GM19438 (cell line): ENCODE results near the gene PDC.
"Not testable (repeated sequence)": the region's sequence is repeated elsewhere in the genome, so short reads cannot be mapped to it uniquely, and the experiment has no call there.

ENCODE experiments used
- ATAC-seq: cut with Tn5 transposase; IDR thresholded peaks from one replicate; pipeline ENCODE4 v1.9.1; 2021; ENCODE audit warnings: low read depth; ENCODE audit not compliant: unreplicated experiment

The PDC gene

GRCh38 chr1:186473047-186473446 lies 12.1 kb upstream of the PDC start:
- ATAC-seq = peak; percentile 40

DNA sequence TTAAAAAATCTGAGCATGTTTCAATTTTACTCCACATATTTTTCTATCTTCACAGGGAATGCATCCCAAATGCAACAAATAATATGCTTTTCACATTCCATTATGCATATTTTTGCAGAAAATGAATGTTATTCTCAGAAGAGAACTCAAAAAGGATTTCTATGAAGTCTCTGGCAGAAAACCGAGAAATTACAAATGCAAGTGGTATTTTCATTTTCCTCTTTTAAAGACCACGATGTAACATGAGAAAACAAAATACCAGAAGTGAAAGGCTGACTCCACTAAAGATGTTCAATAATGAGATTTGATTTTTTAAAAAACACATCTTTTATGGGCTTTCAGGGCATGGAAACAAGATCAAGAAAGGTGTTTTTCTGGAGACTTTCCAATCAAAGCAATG lies 5.0 kb upstream of the PDC start:
- no peak for ATAC-seq

DNA sequence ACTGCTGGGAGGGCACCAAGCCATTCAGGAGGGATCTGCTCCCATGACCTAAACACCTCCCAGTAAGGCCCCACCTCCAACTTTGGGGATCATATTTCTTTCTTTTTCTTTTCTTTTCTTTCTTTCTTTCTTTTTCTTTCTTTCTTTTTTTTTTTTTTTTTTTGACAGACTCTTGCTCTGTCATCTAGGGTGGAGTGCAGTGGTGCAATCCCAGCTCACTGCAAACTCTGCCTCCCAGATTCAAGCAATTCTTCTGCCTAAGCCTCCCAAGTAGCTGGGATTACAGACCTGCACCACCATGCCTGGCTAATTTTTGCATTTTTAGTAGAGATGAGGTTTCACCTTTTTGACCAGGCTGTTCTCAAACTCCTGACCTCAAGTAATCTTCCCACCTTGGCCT lies 4.6 kb upstream of the PDC start:
- not testable (repeated sequence) for ATAC-seq

- no peak for ATAC-seq
These were observed 3.0 kb upstream of the PDC start for GRCh38 chr1:186463926-186464325.

- ATAC-seq = no peak
These were observed 2.6 kb upstream of the PDC start for GRCh38 chr1:186463511-186463910.

DNA sequence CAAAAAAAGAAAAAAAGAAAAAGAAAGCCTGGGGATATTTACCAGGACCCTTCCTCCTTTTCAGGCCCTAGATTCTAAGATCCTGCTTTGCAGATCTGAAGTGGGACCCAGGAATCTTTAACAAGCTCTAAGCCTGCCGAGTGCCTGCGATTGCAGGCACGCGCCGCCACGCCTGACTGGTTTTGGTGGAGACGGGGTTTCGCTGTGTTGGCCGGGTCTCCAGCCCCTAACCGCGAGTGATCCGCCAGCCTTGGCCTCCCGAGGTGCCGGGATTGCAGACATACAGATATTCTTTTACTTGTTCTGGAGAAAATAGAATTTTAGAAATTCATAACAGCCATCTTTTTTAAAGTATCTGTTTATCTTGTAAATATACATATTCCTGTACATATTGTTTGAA lies 1.8 kb downstream of the PDC start:
- ATAC-seq = not testable (repeated sequence)

- ATAC-seq = no peak
These were observed 4.1 kb downstream of the PDC start for GRCh38 chr1:186456729-186457255.

DNA sequence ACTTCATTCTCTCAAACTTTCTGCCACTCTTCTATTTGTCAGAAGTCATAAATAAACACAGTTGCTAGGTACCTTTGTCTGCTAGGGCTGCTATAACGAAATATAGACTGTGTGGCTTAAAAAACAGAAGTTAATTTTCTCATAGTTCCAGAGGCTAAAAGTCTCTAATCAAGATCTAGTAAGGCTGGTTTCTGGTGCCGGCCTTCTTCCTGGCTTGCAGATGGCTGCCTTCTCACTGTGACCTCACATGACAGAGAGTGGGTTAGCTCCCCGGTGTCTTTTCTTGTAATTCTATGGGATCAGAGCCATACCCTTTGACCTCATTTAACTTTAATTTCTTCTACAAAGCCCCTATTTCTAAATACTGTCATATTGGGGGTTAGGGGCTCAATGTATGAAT lies 5.9 kb downstream of the PDC start:
- no peak for ATAC-seq

DNA sequence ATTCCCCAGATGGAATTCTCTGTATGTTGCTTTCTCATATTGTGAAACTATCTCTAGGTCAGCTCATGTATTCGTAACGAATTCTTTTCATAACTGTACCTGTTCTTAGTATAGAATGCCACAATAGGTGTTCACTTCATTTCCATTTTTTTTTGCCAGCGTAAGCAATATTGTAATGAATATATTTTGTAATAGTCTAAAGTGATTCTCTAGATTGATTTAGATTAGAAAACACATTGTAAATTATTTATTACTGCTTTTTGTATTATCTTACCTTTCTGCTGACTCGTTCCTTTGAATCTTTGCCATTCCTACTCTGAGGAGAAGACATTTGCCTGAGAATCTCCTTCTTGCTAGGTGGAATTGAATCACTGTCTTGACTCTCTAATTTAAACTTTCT lies 14.8 kb downstream of the PDC start:
- no peak for ATAC-seq

- no peak for ATAC-seq
These were observed 17.3 kb downstream of the PDC start for GRCh38 chr1:186443638-186444037.

DNA sequence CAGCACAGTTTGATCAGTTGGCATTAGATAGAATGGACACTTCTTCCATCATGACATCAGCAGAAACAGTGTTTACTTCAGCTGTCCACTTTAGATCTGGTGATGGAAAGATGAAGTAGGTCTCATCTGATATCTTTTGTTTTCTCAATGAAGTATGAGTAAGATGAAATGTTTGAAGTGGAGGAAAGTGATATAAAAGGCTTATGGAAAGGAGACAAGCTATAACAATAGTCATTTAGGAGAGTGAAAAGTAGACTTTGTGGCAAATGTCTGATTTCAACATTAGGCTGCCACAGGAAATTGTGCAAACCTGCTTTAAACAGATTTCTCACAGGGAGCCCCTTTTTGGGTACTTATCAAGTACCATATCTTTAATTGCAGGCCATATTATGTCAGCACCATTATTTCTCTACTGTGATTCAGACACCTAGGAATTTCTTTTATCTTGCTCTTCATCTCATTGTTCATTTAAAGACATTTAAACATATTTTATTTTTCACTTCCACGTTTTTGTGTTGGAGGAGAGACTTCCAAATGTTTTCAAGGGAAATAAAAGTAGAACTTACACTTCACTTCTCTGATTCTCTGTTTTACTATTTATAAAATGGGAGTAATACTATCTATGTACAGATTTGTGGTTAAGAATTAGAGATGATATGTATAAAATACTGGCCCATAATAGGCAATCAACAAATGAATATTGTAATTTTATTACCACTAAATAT lies 18.1 kb downstream of the PDC start:
- ATAC-seq = no peak

DNA sequence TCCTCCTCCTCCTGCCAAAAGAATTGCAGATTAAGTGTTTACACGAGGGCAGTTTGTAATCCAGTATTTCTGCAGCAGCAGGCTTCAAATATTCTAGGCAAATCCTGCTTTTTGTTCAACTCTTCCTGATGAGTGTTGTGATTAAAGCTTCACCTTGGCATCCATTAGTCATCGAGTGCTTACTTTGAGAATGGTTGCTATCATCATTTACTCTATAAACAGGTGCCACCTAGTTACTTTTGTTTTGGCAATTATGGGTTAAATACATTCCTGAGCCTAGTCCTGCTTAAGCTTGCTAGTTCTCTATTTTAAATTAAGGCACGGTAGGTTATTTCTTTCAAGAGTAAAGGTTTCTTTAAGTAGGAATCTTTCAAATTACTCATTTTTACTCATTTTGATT lies 20.3 kb downstream of the PDC start:
- ATAC-seq = no peak

DNA sequence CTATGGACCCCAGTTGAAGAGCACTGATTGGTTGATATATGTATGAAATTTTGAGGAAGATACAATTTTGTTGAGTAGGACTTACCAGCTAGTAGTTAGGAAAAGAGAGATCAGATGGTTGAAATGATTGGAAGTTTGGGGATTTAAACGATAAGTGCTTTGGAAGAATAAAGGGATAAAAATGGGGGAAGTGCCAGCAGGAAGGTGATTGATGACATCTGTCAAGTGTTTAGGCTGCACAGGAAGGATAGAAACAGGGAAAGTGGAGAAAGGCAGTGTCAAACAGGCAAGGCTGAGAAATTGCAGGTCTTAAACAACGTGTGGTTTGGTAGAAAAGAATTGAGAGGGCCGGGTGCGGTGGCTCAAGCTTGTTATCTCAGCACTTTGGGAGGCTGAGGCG lies 22.3 kb downstream of the PDC start:
- no peak for ATAC-seq

DNA sequence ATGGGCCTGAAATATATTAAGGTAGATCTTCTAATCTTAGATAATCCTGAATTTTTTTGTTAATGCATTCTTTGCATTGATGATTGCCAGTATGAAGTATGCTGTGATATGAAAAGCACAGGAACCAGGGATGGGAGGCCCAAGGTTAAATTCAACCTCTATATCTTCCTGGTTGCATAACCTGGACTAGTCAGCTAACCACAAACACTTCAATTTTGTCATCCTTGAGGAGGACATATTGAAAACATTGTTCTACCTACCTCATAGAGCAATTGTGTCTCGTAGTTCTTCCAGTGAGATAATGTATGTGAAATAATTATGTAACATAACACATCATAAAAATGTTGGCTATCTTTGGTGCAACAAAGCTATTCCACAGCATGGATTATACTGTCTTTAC lies 25.6 kb downstream of the PDC start:
- no peak for ATAC-seq

GRCh38 chr1:186429017-186429416 lies 31.9 kb downstream of the PDC start:
- ATAC-seq = no peak

GRCh38 chr1:186426118-186426517 lies 34.8 kb downstream of the PDC start:
- ATAC-seq = no peak

- ATAC-seq = no peak
These were observed 36.4 kb downstream of the PDC start for GRCh38 chr1:186424539-186424938.

GRCh38 chr1:186421446-186421845 lies 39.5 kb downstream of the PDC start:
- no peak for ATAC-seq

DNA sequence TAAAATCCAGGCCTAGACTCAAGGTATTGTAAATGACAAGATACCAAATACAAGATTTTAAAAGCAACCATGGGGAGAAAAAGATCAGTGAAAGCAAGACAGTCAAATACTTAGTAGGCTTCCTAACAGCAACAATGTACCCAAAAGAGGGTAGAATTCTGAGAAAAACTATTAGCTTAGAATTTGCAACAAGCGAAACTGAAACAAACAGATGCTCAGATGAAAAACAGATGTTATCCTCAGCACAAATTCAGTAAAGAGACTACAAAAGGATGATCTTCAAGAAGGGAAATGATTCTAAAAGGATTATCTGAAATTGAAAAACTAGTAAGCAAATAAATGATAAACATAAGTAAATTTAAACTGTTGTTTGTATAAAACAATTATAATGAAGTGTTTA lies 40.0 kb downstream of the PDC start:
- peak; percentile 89 for ATAC-seq

- ATAC-seq = no peak
These were observed 40.6 kb downstream of the PDC start for GRCh38 chr1:186420311-186420710.

DNA sequence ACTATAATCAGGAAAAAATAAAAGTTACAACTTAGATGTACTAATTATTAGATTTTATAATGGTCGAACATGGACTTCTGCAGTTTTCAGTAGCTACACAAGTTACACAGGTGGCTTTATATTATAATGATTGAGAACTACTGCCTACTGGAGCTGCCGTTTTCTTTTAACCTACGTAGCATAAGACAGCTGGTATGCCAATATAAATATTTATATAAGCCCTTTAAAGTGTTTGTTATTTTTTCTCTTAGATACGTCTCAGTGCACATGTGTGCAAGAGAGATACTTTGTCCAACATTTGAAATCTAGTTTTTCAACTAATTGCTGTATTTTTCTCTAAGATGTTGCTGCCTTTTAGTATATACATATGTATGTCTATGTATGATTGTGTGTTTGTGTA lies 42.4 kb downstream of the PDC start:
- no peak for ATAC-seq

- ATAC-seq = no peak
These were observed 47.6 kb downstream of the PDC start for GRCh38 chr1:186413319-186413718.

GRCh38 chr1:186409091-186409490 lies 51.8 kb downstream of the PDC start:
- peak; percentile 54 for ATAC-seq
